HepG2 (cell line): ENCODE measurements around the gene NAE1. TPM values are rescaled to one million over a fixed set of nuclear protein-coding genes. Genes with fewer than 3 reads are reported as not detected.

ENCODE experiments used
- ARNTL ChIP-seq: sonication (generic); formaldehyde crosslinking; IDR thresholded peaks from 2 replicates; pipeline ENCODE4 v1.4.0; 2020; ENCODE audit warnings: mild to moderate bottlenecking, missing genetic modification reagents
- CBX1 ChIP-seq: IDR thresholded peaks from one replicate; pipeline ENCODE4 v1.6.1; 2016; ENCODE audit warnings: antibody characterized with exemption, low read depth
- CEBPG ChIP-seq: IDR thresholded peaks from 2 replicates; pipeline ENCODE4 v1.6.1; 2016
- ERF ChIP-seq: IDR thresholded peaks from 2 replicates; pipeline ENCODE4 v1.6.1; 2018; ENCODE audit warnings: missing biosample characterization, missing genetic modification reagents
- FLYWCH1 ChIP-seq: sonication (generic); formaldehyde crosslinking; IDR thresholded peaks from 2 replicates; pipeline ENCODE4 v1.8.1; 2023; ENCODE audit warnings: mild to moderate bottlenecking, missing genetic modification reagents
- GLI4 ChIP-seq: sonication (generic); formaldehyde crosslinking; IDR thresholded peaks from 2 replicates; pipeline ENCODE4 v1.5.1; 2020; ENCODE audit warnings: missing genetic modification reagents, mild to moderate bottlenecking, moderate library complexity, borderline replicate concordance
- HOXA9 ChIP-seq: sonication (generic); formaldehyde crosslinking; IDR thresholded peaks from 2 replicates; pipeline ENCODE4 v1.8.1; 2022; ENCODE audit warnings: missing genetic modification reagents, mild to moderate bottlenecking, moderate library complexity, borderline replicate concordance
- MEF2D ChIP-seq: sonication (generic); formaldehyde crosslinking; IDR thresholded peaks from 2 replicates; pipeline ENCODE4 v1.5.1; 2020; ENCODE audit warnings: mild to moderate bottlenecking, missing genetic modification reagents
- NFE2L2 ChIP-seq: fragments of 150-350 bp; IDR thresholded peaks from 2 replicates; pipeline ENCODE4 v1.6.1; 2014; ENCODE audit warnings: low read length
- NRL ChIP-seq: sonication (generic); formaldehyde crosslinking; IDR thresholded peaks from 2 replicates; pipeline ENCODE4 v1.5.0; 2020; ENCODE audit warnings: missing genetic modification reagents, mild to moderate bottlenecking, moderate library complexity, borderline replicate concordance
- RAD21 ChIP-seq: fragments of 450-650 bp; formaldehyde crosslinking; IDR thresholded peaks from 2 replicates; pipeline ENCODE4 v1.5.0; 2020; ENCODE audit warnings: mild to moderate bottlenecking
- RAD51 ChIP-seq: fragments of 450-650 bp; IDR thresholded peaks from 2 replicates; pipeline ENCODE4 v1.6.1; 2016; ENCODE audit warnings: borderline replicate concordance
- SP1 ChIP-seq, 2 experiments: fragments of 450-650 bp in 1 of 2; sonication (generic) in 1 of 2; formaldehyde crosslinking in 1 of 2; IDR thresholded peaks; 2 replicates each; pipeline versions ENCODE4 v1.4.0 to v1.6.1; 2016 to 2020; ENCODE audit warnings: missing genetic modification reagents in 1 of 2
- TGIF2 ChIP-seq: IDR thresholded peaks from 2 replicates; pipeline ENCODE4 v1.6.1; 2016; ENCODE audit warnings: control low read depth, missing compliant biosample characterization
- ZBTB25 ChIP-seq: IDR thresholded peaks from 2 replicates; pipeline ENCODE4 v1.6.1; 2018; ENCODE audit warnings: missing genetic modification reagents
- ZEB1 ChIP-seq: IDR thresholded peaks from 2 replicates; pipeline ENCODE4 v1.6.1; 2012; ENCODE audit warnings: mild to moderate bottlenecking, low read depth, inconsistent platforms; ENCODE audit not compliant: insufficient replicate concordance
- ZFP41 ChIP-seq: sonication (generic); formaldehyde crosslinking; IDR thresholded peaks from 2 replicates; pipeline ENCODE4 v1.4.0; 2020; ENCODE audit warnings: mild to moderate bottlenecking, missing genetic modification reagents, borderline replicate concordance
- ZFP90 ChIP-seq: sonication (generic); formaldehyde crosslinking; IDR thresholded peaks from 2 replicates; pipeline ENCODE4 v1.8.0; 2022; ENCODE audit warnings: missing genetic modification reagents, mild to moderate bottlenecking, inconsistent platforms, borderline replicate concordance
- ZNF235 ChIP-seq: sonication (generic); formaldehyde crosslinking; IDR thresholded peaks from 2 replicates; pipeline ENCODE4 v1.8.1; 2023; ENCODE audit warnings: mild to moderate bottlenecking, missing genetic modification reagents, borderline replicate concordance
- ZNF274 ChIP-seq: sonication (generic); formaldehyde crosslinking; IDR thresholded peaks from 2 replicates; pipeline ENCODE4 v1.5.1; 2020; ENCODE audit warnings: mild to moderate bottlenecking, missing genetic modification reagents
- ZNF3 ChIP-seq: IDR thresholded peaks from 2 replicates; pipeline ENCODE4 v1.7.0; 2017; ENCODE audit warnings: inconsistent platforms
- ZNF414 ChIP-seq: sonication (generic); formaldehyde crosslinking; IDR thresholded peaks from 2 replicates; pipeline ENCODE4 v1.5.0; 2020; ENCODE audit warnings: missing genetic modification reagents
- ZNF564 ChIP-seq: sonication (generic); formaldehyde crosslinking; IDR thresholded peaks from 2 replicates; pipeline ENCODE4 v1.8.1; 2023; ENCODE audit warnings: mild to moderate bottlenecking, missing genetic modification reagents
- ZNF607 ChIP-seq: sonication (generic); formaldehyde crosslinking; IDR thresholded peaks from 2 replicates; pipeline ENCODE4 v1.5.1; 2020; ENCODE audit warnings: missing genetic modification reagents, mild to moderate bottlenecking, borderline replicate concordance
- ZNF720 ChIP-seq: sonication (generic); formaldehyde crosslinking; IDR thresholded peaks from 2 replicates; pipeline ENCODE4 v1.4.0; 2020; ENCODE audit warnings: missing genetic modification reagents
- ZNF766 ChIP-seq: sonication (generic); formaldehyde crosslinking; IDR thresholded peaks from 2 replicates; pipeline ENCODE4 v1.5.0; 2020; ENCODE audit warnings: missing genetic modification reagents, borderline replicate concordance
- ZNF768 ChIP-seq: sonication (generic); formaldehyde crosslinking; IDR thresholded peaks from 2 replicates; pipeline ENCODE4 v1.4.0; 2020; ENCODE audit warnings: missing genetic modification reagents
- ZNF850 ChIP-seq: sonication (generic); formaldehyde crosslinking; conservative IDR thresholded peaks from 2 replicates; pipeline ENCODE4 v1.9.0; 2021; ENCODE audit warnings: mild to moderate bottlenecking, missing genetic modification reagents
- polyA plus RNA-seq, 8 experiments: library from polyadenylated mRNA; depleted of rRNA in 3 of 8; stranded (reverse) in 7 of 8; unstranded in 1 of 8; fragments of >200 nt; fragmentation: Illumina TruSeq in 4 of 8; extraction: Trizol in 4 of 8; gene quantifications; 2 replicates each; pipeline versions ENCODE4 v1.2.1 to v1.2.3, GENCODE V29; 2011 to 2016; ENCODE audit warnings: low read depth in 4 of 8, missing spikeins in 1 of 8, mixed read lengths in 1 of 8; ENCODE audit not compliant: insufficient read depth in 1 of 8
- total RNA-seq, 5 experiments: library from RNA; depleted of rRNA; stranded (reverse); fragments of >200 nt; fragmentation: Illumina TruSeq; extraction: Trizol; gene quantifications; 2 replicates each; pipeline ENCODE4 v1.2.3, GENCODE V29; 2016; ENCODE audit warnings: low read depth in 1 of 5
- TF ChIP-seq, protein P1 (sequence below): sonication (generic); formaldehyde crosslinking; IDR thresholded peaks from 2 replicates; pipeline ENCODE4 v1.5.0; 2020; ENCODE audit warnings: mild to moderate bottlenecking, missing genetic modification reagents
- TF ChIP-seq, protein P2 (sequence below): IDR thresholded peaks from 2 replicates; pipeline ENCODE4 v1.6.1; 2016

Gene NAE1
- total and polyA plus RNA-seq, 2 of the 13 experiments (the other 11 are each of a cell fraction or from before 2014, with no cell fraction given): 95.7 to 206 TPM

DNA sequence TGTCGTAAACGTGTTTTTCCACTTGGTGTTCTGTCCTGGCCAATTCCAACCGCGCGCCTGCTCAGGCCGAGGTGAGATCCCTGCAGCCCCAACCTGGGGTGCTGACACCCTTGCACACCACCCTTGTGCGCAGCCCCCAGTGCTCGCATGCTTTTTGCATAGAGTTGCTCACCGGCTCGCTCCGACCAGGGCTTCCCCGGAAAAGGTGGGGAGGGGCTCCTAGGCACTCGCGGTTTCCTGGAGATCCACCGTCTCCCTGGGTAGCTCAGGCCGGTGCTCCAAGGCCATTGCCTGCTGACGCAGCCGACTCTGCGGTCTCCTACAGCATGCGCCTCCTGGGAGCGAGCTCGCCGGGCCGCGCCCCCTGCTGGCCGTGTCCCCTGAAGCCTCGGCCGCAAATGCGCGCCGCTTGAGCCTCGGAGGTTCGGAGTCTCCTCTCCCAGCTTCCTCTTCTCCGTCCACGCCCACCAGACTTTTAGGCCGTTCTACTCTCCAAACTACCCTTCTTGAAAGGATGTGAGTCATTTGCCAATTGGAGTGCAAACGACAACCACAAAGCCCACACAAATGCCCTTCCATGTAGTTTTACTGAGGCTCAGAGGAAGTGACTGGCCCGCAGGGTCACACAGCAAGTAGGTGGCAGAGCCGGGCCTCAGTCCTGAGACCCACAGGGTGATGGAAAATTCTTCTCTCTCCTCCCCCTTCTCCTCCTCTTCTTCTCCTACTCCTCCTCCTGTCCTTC lies 42.3 kb upstream of the NAE1 start (continued):
- TF ChIP-seq ZNF414 (CRISPR knock-in tag) (0 out of 2 replicates have a peak, but pooled peaks have one; percentile 45), NRL (CRISPR knock-in tag) (peak; percentile 97), CBX1 (peak; percentile 94), ERF (CRISPR knock-in tag) (peak; percentile 53; the same call in 1 of the 2 replicates), FLYWCH1 (CRISPR knock-in tag) (no peak), ZNF274 (CRISPR knock-in tag) (no peak), ZNF235 (CRISPR knock-in tag) (no peak), ZNF768 (CRISPR knock-in tag) (peak; percentile 95), CEBPG (no peak), SP1 (IDR thresholded peaks at IDR 0.05) (no peak), SP1 (CRISPR knock-in tag; IDR thresholded peaks at IDR 0.05) (no peak), ZNF607 (no peak), ZNF3 (CRISPR knock-in tag) (no peak), ZFP41 (no peak), RAD21 (CRISPR knock-in tag) (peak; percentile 74), TGIF2 (0 out of 2 replicates have a peak, but pooled peaks have one; percentile 28), NFE2L2 (no peak), GLI4 (CRISPR knock-in tag) (no peak), ZBTB25 (no peak), MEF2D (CRISPR knock-in tag) (no peak; the same call in 1 of the 2 replicates), RAD51 (no peak), HOXA9 (CRISPR knock-in tag) (no peak), ZNF850 (no peak), ARNTL (CRISPR knock-in tag) (no peak), ZFP90 (CRISPR knock-in tag) (peak; percentile 86; the same call in 1 of the 2 replicates), ZNF564 (CRISPR knock-in tag) (peak; percentile 78; the same call in 1 of the 2 replicates), ZNF720 (no peak), ZNF766 (CRISPR knock-in tag) (no peak), ZEB1 (no peak)
- TF ChIP-seq, protein P1, sequence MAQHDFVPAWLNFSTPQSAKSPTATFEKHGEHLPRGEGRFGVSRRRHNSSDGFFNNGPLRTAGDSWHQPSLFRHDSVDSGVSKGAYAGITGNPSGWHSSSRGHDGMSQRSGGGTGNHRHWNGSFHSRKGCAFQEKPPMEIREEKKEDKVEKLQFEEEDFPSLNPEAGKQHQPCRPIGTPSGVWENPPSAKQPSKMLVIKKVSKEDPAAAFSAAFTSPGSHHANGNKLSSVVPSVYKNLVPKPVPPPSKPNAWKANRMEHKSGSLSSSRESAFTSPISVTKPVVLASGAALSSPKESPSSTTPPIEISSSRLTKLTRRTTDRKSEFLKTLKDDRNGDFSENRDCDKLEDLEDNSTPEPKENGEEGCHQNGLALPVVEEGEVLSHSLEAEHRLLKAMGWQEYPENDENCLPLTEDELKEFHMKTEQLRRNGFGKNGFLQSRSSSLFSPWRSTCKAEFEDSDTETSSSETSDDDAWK: no peak
- TF ChIP-seq, protein P2, sequence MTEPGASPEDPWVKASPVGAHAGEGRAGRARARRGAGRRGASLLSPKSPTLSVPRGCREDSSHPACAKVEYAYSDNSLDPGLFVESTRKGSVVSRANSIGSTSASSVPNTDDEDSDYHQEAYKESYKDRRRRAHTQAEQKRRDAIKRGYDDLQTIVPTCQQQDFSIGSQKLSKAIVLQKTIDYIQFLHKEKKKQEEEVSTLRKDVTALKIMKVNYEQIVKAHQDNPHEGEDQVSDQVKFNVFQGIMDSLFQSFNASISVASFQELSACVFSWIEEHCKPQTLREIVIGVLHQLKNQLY (CRISPR knock-in tag): no peak
